Measurements from ENCODE around the gene ADAMTS9. TPM values are rescaled to one million over a fixed set of nuclear protein-coding genes. Genes with fewer than 3 reads are reported as not detected.

Gene ADAMTS9
- total RNA-seq, 3 donors from 2014 or later (not counting 1 experiment from before 2014, with no cell fraction given) = not detected

- H3K27me3 Mint-ChIP-seq (ENCODE audit: low read depth in 2 of 2) = peaks cover 0 to 8% of the 10 kb centered on the region in 2 donors
- H3K27me3 ChIP-seq (ENCODE audit: control insufficient read depth, insufficient read depth, low read length) = no peaks in the 10 kb centered on the region
- no peaks in the 10 kb centered on the region for H3K36me3 ChIP-seq (ENCODE audit: control insufficient read depth, insufficient read depth, low read length)
- peaks cover 3% of the 10 kb centered on the region for H3K9me3 ChIP-seq (ENCODE audit: control insufficient read depth, insufficient read depth, low read length)
- H3K27ac Mint-ChIP-seq = no peak overlapping the region
- TF ChIP-seq CTCF (IDR thresholded peaks at IDR 0.05) = no peak
- no peaks in the 10 kb centered on the region for H3K4me1 Mint-ChIP-seq
- no peak overlapping the region for H3K4me3 Mint-ChIP-seq
- no peak overlapping the region for H3K27ac ChIP-seq (ENCODE audit: low read length)
- H3K4me3 ChIP-seq (ENCODE audit: low read length) = no peak overlapping the region
- H3K36me3 Mint-ChIP-seq = no peaks in the 10 kb centered on the region
- no peak for DNase-seq
- WGBS (ENCODE audit: insufficient coverage) = 90% methylated on average over 4 of the region's 4 CpGs
- ATAC-seq = no peak
- H3K4me1 ChIP-seq (ENCODE audit: control insufficient read depth, insufficient read depth, low read length) = no peaks in the 10 kb centered on the region
- H3K9me3 Mint-ChIP-seq = peaks cover 2% of the 10 kb centered on the region in 2 donors
- intact Hi-C loops (cut with micrococcal nuclease) = no loop called here
These were observed 7.5 kb downstream of the ADAMTS9 start for GRCh38 chr3:64680334-64680733.

- no peaks in the 10 kb centered on the region for H3K36me3 ChIP-seq (ENCODE audit: control insufficient read depth, insufficient read depth, low read length)
- no peak for DNase-seq
- no peaks in the 10 kb centered on the region for H3K4me1 Mint-ChIP-seq
- H3K4me3 ChIP-seq (ENCODE audit: low read length) = no peak overlapping the region
- ATAC-seq = no peak
- H3K27ac Mint-ChIP-seq = no peak overlapping the region
- no peaks in the 10 kb centered on the region for H3K36me3 Mint-ChIP-seq
- no peak overlapping the region for H3K27ac ChIP-seq (ENCODE audit: low read length)
- H3K27me3 Mint-ChIP-seq (ENCODE audit: low read depth in 2 of 2) = no peaks in the 10 kb centered on the region
- H3K4me1 ChIP-seq (ENCODE audit: control insufficient read depth, insufficient read depth, low read length) = no peaks in the 10 kb centered on the region
- peaks cover 2% of the 10 kb centered on the region in 2 donors for H3K9me3 Mint-ChIP-seq
- TF ChIP-seq CTCF (IDR thresholded peaks at IDR 0.05) = no peak
- H3K4me3 Mint-ChIP-seq = no peak overlapping the region
- H3K9me3 ChIP-seq (ENCODE audit: control insufficient read depth, insufficient read depth, low read length) = peaks cover 3% of the 10 kb centered on the region
- 92% methylated on average over 1 of the region's 2 CpGs for WGBS (ENCODE audit: insufficient coverage)
- intact Hi-C loops (cut with micrococcal nuclease) = no loop called here
- H3K27me3 ChIP-seq (ENCODE audit: control insufficient read depth, insufficient read depth, low read length) = no peaks in the 10 kb centered on the region
These were observed 9.7 kb downstream of the ADAMTS9 start for GRCh38 chr3:64677961-64678716.

GRCh38 chr3:64676831-64677230 lies 11.0 kb downstream of the ADAMTS9 start:
- Histone ChIP-seq H3K9me3 (ENCODE audit: control insufficient read depth, insufficient read depth, low read length) (peaks cover 3% of the 10 kb centered on the region), H3K27ac (ENCODE audit: low read length) (no peak overlapping the region), H3K36me3 (ENCODE audit: control insufficient read depth, insufficient read depth, low read length) (no peaks in the 10 kb centered on the region), H3K4me1 (ENCODE audit: control insufficient read depth, insufficient read depth, low read length) (no peaks in the 10 kb centered on the region), H3K4me3 (ENCODE audit: low read length) (no peak overlapping the region), H3K27me3 (ENCODE audit: control insufficient read depth, insufficient read depth, low read length) (no peaks in the 10 kb centered on the region)
- intact Hi-C loops (cut with micrococcal nuclease) = no loop called here
- Mint-ChIP-seq H3K27me3 (ENCODE audit: low read depth in 2 of 2) (no peaks in the 10 kb centered on the region), H3K9me3 (peaks cover 2% of the 10 kb centered on the region in 2 donors), H3K4me3 (no peak overlapping the region), H3K27ac (no peak overlapping the region), H3K36me3 (no peaks in the 10 kb centered on the region), H3K4me1 (no peaks in the 10 kb centered on the region)
- WGBS (ENCODE audit: insufficient coverage) = 88% methylated on average over 2 of the region's 2 CpGs
- ATAC-seq = no peak
- DNase-seq = no peak
- no peak for TF ChIP-seq CTCF (IDR thresholded peaks at IDR 0.05)
